GM23338 (cell line): ENCODE data around the gene STX16. TPM values are rescaled to one million over a fixed set of nuclear protein-coding genes. Genes with fewer than 3 reads are reported as not detected.

Experiments used
- ATAC-seq: fragments of 200-7000 bp; cut with Tn5 transposase; 3 replicates; pipeline ENCODE4 v1.9.1; 2020
- DNase-seq: peaks from one replicate; pipeline ENCODE4 v3.0.0-alpha.2; 2015; ENCODE audit warnings: low spot score
- H2AFZ ChIP-seq: fragments of 200-600 bp; sonication (generic); 2 replicates; pipeline ENCODE4 v1.8.0; 2016; ENCODE audit warnings: antibody characterized with exemption, mild to moderate bottlenecking, moderate library complexity
- H3F3A ChIP-seq: fragments of 200-600 bp; sonication (generic); replicated peaks from 2 replicates; pipeline ENCODE4 v1.8.0; 2017; ENCODE audit warnings: antibody characterized with exemption, mixed run types, low read depth
- H3K27ac ChIP-seq: fragments of 200-600 bp; sonication (generic); 2 replicates; pipeline ENCODE4 v1.6.1; 2016; ENCODE audit warnings: low read depth
- H3K27me3 ChIP-seq: fragments of 200-600 bp; sonication (generic); 2 replicates; pipeline ENCODE4 v1.8.0; 2016; ENCODE audit warnings: mild to moderate bottlenecking, mixed run types, moderate library complexity; ENCODE audit not compliant: insufficient read depth
- H3K36me3 ChIP-seq: fragments of 200-600 bp; sonication (generic); 2 replicates; pipeline ENCODE4 v1.8.0; 2016; ENCODE audit warnings: mild to moderate bottlenecking; ENCODE audit not compliant: insufficient read depth
- H3K4me1 ChIP-seq: fragments of 200-600 bp; sonication (generic); 2 replicates; pipeline ENCODE4 v1.8.0; 2016; ENCODE audit warnings: mild to moderate bottlenecking, moderate library complexity; ENCODE audit not compliant: insufficient read depth
- H3K4me2 ChIP-seq: fragments of 200-600 bp; sonication (generic); 2 replicates; pipeline ENCODE4 v1.7.1; 2017; ENCODE audit warnings: mixed run types
- H3K4me3 ChIP-seq: fragments of 200-600 bp; sonication (generic); 2 replicates; pipeline ENCODE4 v1.6.1; 2016; ENCODE audit warnings: mixed run types
- H3K79me2 ChIP-seq: fragments of 200-600 bp; sonication (generic); replicated peaks from 2 replicates; pipeline ENCODE4 v1.8.0; 2017; ENCODE audit warnings: mild to moderate bottlenecking; ENCODE audit not compliant: insufficient read depth
- H3K9me2 ChIP-seq: fragments of 200-600 bp; sonication (generic); 2 replicates; pipeline ENCODE4 v1.8.0; 2017; ENCODE audit not compliant: insufficient read depth
- H4K20me1 ChIP-seq: fragments of 200-600 bp; sonication (generic); replicated peaks from 2 replicates; pipeline ENCODE4 v1.8.0; 2017; ENCODE audit warnings: mild to moderate bottlenecking; ENCODE audit not compliant: insufficient read depth
- H3K27ac Mint-ChIP-seq: 2 replicates; pipeline ENCODE4 v1.8.0; 2020; ENCODE audit warnings: inconsistent platforms, mild to moderate bottlenecking, moderate library complexity, mixed read lengths
- H3K27me3 Mint-ChIP-seq: 3 replicates; pipeline ENCODE4 v1.8.0; 2022; ENCODE audit warnings: low read depth, mild to moderate bottlenecking, moderate library complexity, mixed read lengths, inconsistent platforms; ENCODE audit not compliant: insufficient read depth, poor library complexity
- H3K36me3 Mint-ChIP-seq: 3 replicates; pipeline ENCODE4 v1.8.0; 2021; ENCODE audit warnings: low read depth, mild to moderate bottlenecking, inconsistent platforms, moderate library complexity, mixed read lengths
- H3K4me1 Mint-ChIP-seq: 3 replicates; pipeline ENCODE4 v1.8.0; 2020; ENCODE audit warnings: mild to moderate bottlenecking, inconsistent platforms, mixed read lengths
- H3K4me3 Mint-ChIP-seq: 3 replicates; pipeline ENCODE4 v1.8.0; 2021; ENCODE audit warnings: moderate library complexity, mild to moderate bottlenecking, inconsistent platforms, mixed read lengths
- H3K9me3 Mint-ChIP-seq: 3 replicates; pipeline ENCODE4 v1.8.0; 2020; ENCODE audit warnings: moderate library complexity, mild to moderate bottlenecking, inconsistent platforms, mixed read lengths
- EZH2 ChIP-seq: fragments of 200-600 bp; sonication (generic); IDR thresholded peaks from one replicate; pipeline ENCODE4 v1.8.0; 2017; ENCODE audit warnings: antibody characterized with exemption, mild to moderate bottlenecking, low read depth; ENCODE audit not compliant: unreplicated experiment
- EZH2phosphoT487 ChIP-seq: fragments of 200-600 bp; sonication (generic); IDR thresholded peaks from one replicate; pipeline ENCODE4 v1.8.1; 2018; ENCODE audit warnings: antibody characterized with exemption; ENCODE audit not compliant: unreplicated experiment
- JUNB ChIP-seq: IDR thresholded peaks from one replicate; pipeline ENCODE4 v1.6.1; 2016; ENCODE audit warnings: antibody characterized with exemption; ENCODE audit not compliant: unreplicated experiment
- NANOG ChIP-seq: IDR thresholded peaks from 2 replicates; pipeline ENCODE4 v1.6.1; 2016; ENCODE audit warnings: antibody characterized with exemption, borderline replicate concordance
- POLR2AphosphoS5 ChIP-seq: IDR thresholded peaks from 2 replicates; pipeline ENCODE4 v1.6.1; 2016; ENCODE audit warnings: antibody characterized with exemption, low read depth
- ZNF114 ChIP-seq: fragments of 250-450 bp; sonication (Bioruptor Pico); IDR thresholded peaks from 2 replicates; pipeline ENCODE4 v1.5.0; 2020; ENCODE audit warnings: mild to moderate bottlenecking, moderate library complexity
- ZNF331 ChIP-seq: fragments of 250-450 bp; sonication (Bioruptor Pico); IDR thresholded peaks from 2 replicates; pipeline ENCODE4 v1.5.0; 2020; ENCODE audit warnings: low read depth, mild to moderate bottlenecking, moderate library complexity
- polyA plus RNA-seq: library from polyadenylated mRNA; unstranded; fragments of >200 nt; fragmentation: Nextera tagmentation; extraction: Ambion mirVana; gene quantifications from 2 replicates; pipeline ENCODE4 v1.2.1, GENCODE V29; 2016
- total RNA-seq: library from RNA; depleted of rRNA; stranded (reverse); fragments of >200 nt; shearing (Covaris generic); gene quantifications from 2 replicates; pipeline ENCODE4 v1.2.3, GENCODE V29; 2014
- TF ChIP-seq, protein P1 (sequence below): IDR thresholded peaks from one replicate; pipeline ENCODE4 v1.6.1; 2018; ENCODE audit warnings: antibody characterized with exemption; ENCODE audit not compliant: unreplicated experiment
- TF ChIP-seq, protein P2 (sequence below): fragments of 250-450 bp; sonication (Bioruptor Pico); IDR thresholded peaks from 2 replicates; pipeline ENCODE4 v1.5.0; 2020; ENCODE audit warnings: mild to moderate bottlenecking, moderate library complexity

STX16 gene
- total and polyA plus RNA-seq, 2 experiments from 2014 or later = 31.2 to 70.5 TPM

DNA sequence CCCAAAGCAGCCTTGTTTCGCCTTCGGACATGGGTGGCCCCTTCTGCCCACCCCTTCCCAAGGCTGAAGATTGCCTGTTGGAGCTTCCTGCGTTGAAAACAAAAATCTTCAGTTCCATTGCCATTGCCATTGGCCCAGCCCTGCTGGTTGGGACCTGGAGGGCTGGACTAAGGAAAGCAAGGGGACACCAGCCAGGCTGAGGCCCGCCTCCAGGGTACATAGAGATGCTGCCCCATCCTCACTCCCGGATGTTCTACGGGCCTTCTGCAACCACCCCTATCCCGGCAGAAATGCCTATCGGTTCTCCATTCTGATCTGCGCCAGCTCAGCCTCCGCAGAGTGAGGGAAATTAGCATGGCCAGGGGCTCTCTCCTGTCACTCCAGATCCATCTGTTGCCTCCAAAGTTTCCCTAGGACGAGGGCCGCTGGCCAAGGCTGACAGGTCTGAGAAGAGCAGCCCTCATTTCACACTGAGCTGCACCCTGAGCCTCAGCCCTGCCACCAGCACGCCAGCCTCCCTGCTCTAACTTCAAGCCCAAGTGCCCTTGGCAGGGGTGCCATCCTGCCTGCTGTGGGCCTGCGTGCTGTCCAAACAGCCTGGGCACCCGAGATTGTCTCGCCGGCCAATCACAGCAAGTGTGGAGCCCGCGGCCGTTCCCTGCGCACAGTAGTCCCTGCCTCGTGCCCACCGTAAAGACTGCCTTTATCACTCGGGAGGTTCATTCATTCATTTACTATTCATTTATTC, 13.4 kb upstream of the STX16 start (continued):
- TF ChIP-seq EZH2phosphoT487 (no peak), ZNF114 (no peak), NANOG (no peak), POLR2AphosphoS5 (no peak), ZNF331 (CRISPR knock-in tag) (no peak)
- TF ChIP-seq, protein P1, sequence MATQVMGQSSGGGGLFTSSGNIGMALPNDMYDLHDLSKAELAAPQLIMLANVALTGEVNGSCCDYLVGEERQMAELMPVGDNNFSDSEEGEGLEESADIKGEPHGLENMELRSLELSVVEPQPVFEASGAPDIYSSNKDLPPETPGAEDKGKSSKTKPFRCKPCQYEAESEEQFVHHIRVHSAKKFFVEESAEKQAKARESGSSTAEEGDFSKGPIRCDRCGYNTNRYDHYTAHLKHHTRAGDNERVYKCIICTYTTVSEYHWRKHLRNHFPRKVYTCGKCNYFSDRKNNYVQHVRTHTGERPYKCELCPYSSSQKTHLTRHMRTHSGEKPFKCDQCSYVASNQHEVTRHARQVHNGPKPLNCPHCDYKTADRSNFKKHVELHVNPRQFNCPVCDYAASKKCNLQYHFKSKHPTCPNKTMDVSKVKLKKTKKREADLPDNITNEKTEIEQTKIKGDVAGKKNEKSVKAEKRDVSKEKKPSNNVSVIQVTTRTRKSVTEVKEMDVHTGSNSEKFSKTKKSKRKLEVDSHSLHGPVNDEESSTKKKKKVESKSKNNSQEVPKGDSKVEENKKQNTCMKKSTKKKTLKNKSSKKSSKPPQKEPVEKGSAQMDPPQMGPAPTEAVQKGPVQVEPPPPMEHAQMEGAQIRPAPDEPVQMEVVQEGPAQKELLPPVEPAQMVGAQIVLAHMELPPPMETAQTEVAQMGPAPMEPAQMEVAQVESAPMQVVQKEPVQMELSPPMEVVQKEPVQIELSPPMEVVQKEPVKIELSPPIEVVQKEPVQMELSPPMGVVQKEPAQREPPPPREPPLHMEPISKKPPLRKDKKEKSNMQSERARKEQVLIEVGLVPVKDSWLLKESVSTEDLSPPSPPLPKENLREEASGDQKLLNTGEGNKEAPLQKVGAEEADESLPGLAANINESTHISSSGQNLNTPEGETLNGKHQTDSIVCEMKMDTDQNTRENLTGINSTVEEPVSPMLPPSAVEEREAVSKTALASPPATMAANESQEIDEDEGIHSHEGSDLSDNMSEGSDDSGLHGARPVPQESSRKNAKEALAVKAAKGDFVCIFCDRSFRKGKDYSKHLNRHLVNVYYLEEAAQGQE = no peak

DNA sequence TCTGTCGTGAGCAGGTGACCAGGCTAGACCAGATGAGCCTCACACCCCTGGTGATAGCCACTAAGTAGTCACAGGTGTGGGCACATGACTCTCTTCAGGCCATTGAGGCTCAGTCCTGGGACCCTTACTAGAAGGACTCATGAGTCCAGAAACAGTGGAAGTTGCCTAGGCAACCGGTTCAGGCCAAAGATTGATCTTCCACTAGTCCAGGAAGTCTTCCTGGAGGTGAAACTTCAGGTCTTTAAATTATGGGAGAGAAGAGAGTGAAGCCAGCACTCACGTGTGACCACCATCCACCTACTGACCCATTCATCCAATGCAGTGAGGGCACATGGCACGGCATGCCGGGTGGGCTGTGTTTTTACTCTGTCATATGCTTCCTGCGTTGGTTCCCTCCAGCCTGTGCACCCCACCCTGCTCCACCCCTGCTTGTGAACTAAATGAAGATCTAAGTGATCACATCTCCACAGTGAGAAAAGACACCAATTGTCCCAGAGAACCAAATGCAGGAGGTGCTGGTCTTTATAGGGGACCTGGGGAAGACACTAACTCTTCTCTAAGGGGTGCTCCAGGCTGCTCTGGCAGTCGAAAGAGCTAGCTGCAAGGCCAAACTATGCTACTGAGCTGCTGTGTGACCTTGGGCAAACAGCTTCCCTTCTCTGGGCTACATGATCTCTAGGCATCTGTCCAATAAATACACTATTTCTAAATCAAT, 12.5 kb upstream of the STX16 start:
- peaks cover 2% of the 10 kb centered on the region; the same call in 1 of the 3 replicates for H3K9me3 Mint-ChIP-seq
- no peaks in the 10 kb centered on the region for H3F3A ChIP-seq
- no peaks in the 10 kb centered on the region for H3K27me3 ChIP-seq
- H3K27ac Mint-ChIP-seq = no peak overlapping the region
- H3K79me2 ChIP-seq = no peaks in the 10 kb centered on the region
- no peak overlapping the region for H3K4me3 ChIP-seq
- H4K20me1 ChIP-seq = no peaks in the 10 kb centered on the region
- peaks cover 5% of the 10 kb centered on the region; the same call in 2 of the 3 replicates for H3K4me1 Mint-ChIP-seq
- TF ChIP-seq NANOG (no peak), POLR2AphosphoS5 (no peak), EZH2phosphoT487 (no peak), JUNB (no peak), EZH2 (no peak)
- TF ChIP-seq, protein P2, sequence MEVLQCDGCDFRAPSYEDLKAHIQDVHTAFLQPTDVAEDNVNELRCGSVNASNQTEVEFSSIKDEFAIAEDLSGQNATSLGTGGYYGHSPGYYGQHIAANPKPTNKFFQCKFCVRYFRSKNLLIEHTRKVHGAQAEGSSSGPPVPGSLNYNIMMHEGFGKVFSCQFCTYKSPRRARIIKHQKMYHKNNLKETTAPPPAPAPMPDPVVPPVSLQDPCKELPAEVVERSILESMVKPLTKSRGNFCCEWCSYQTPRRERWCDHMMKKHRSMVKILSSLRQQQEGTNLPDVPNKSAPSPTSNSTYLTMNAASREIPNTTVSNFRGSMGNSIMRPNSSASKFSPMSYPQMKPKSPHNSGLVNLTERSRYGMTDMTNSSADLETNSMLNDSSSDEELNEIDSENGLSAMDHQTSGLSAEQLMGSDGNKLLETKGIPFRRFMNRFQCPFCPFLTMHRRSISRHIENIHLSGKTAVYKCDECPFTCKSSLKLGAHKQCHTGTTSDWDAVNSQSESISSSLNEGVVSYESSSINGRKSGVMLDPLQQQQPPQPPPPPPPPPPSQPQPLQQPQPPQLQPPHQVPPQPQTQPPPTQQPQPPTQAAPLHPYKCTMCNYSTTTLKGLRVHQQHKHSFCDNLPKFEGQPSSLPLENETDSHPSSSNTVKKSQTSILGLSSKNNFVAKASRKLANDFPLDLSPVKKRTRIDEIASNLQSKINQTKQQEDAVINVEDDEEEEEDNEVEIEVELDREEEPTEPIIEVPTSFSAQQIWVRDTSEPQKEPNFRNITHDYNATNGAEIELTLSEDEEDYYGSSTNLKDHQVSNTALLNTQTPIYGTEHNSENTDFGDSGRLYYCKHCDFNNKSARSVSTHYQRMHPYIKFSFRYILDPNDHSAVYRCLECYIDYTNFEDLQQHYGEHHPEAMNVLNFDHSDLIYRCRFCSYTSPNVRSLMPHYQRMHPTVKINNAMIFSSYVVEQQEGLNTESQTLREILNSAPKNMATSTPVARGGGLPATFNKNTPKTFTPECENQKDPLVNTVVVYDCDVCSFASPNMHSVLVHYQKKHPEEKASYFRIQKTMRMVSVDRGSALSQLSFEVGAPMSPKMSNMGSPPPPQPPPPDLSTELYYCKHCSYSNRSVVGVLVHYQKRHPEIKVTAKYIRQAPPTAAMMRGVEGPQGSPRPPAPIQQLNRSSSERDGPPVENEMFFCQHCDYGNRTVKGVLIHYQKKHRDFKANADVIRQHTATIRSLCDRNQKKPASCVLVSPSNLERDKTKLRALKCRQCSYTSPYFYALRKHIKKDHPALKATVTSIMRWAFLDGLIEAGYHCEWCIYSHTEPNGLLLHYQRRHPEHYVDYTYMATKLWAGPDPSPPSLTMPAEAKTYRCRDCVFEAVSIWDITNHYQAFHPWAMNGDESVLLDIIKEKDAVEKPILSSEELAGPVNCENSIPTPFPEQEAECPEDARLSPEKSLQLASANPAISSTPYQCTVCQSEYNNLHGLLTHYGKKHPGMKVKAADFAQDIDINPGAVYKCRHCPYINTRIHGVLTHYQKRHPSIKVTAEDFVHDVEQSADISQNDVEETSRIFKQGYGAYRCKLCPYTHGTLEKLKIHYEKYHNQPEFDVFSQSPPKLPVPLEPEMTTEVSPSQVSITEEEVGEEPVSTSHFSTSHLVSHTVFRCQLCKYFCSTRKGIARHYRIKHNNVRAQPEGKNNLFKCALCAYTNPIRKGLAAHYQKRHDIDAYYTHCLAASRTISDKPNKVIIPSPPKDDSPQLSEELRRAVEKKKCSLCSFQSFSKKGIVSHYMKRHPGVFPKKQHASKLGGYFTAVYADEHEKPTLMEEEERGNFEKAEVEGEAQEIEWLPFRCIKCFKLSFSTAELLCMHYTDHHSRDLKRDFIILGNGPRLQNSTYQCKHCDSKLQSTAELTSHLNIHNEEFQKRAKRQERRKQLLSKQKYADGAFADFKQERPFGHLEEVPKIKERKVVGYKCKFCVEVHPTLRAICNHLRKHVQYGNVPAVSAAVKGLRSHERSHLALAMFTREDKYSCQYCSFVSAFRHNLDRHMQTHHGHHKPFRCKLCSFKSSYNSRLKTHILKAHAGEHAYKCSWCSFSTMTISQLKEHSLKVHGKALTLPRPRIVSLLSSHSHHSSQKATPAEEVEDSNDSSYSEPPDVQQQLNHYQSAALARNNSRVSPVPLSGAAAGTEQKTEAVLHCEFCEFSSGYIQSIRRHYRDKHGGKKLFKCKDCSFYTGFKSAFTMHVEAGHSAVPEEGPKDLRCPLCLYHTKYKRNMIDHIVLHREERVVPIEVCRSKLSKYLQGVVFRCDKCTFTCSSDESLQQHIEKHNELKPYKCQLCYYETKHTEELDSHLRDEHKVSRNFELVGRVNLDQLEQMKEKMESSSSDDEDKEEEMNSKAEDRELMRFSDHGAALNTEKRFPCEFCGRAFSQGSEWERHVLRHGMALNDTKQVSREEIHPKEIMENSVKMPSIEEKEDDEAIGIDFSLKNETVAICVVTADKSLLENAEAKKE (CRISPR knock-in tag) = no peak
- DNase-seq = no peak
- no peak overlapping the region for H3K4me3 Mint-ChIP-seq
- no peak overlapping the region for H3K27ac ChIP-seq
- peaks cover 10% of the 10 kb centered on the region for H3K27me3 Mint-ChIP-seq
- peaks cover 6% of the 10 kb centered on the region; the same call in 2 of the 3 replicates for H3K36me3 Mint-ChIP-seq
- H3K4me2 ChIP-seq = no peak overlapping the region
- H2AFZ ChIP-seq = no peak overlapping the region
- H3K9me2 ChIP-seq = no peaks in the 10 kb centered on the region
- no peak for ATAC-seq
- H3K36me3 ChIP-seq = no peaks in the 10 kb centered on the region
- no peaks in the 10 kb centered on the region for H3K4me1 ChIP-seq
